ENCODE measurements around the gene ISYNA1. TPM values are rescaled to one million over a fixed set of nuclear protein-coding genes. Genes with fewer than 3 reads are reported as not detected.

Gene ISYNA1
- total RNA-seq, 2 donors from 2014 or later, result 60.9 to 143 TPM

GRCh38 chr19:18449552-18449951 lies 11.6 kb upstream of the ISYNA1 start:
- ATAC-seq (ENCODE audit: insufficient number of reproducible peaks, low FRiP score, low read depth) (no peak), DNase-seq (ENCODE audit: low spot score) (no peak)
- TF ChIP-seq CTCF (IDR thresholded peaks at IDR 0.05), result no peak
- Histone ChIP-seq H3K27me3 (replicated peaks; ENCODE audit: insufficient read depth) (no peaks in the 10 kb centered on the region), H3K9me3 (no peaks in the 10 kb centered on the region), H3K27ac (no peak overlapping the region), H3K4me3 (no peak overlapping the region), H3K36me3 (peaks cover 62% of the 10 kb centered on the region), H3K4me1 (ENCODE audit: control insufficient read depth in 1 of 2, low read depth in 2 of 2) (peaks cover 0 to 8% of the 10 kb centered on the region in 2 donors)

- no peak for ATAC-seq (ENCODE audit: insufficient number of reproducible peaks, low FRiP score, low read depth)
- no peak for TF ChIP-seq CTCF (IDR thresholded peaks at IDR 0.05)
Measured at GRCh38 chr19:18446811-18447359, 9.0 kb upstream of the ISYNA1 start.

GRCh38 chr19:18446145-18446810 lies 8.3 kb upstream of the ISYNA1 start:
- Histone ChIP-seq H3K4me3 (no peak overlapping the region), H3K27me3 (replicated peaks; ENCODE audit: insufficient read depth) (no peaks in the 10 kb centered on the region), H3K4me1 (ENCODE audit: control insufficient read depth in 1 of 2, low read depth in 2 of 2) (peaks cover 0 to 11% of the 10 kb centered on the region in 2 donors), H3K9me3 (no peaks in the 10 kb centered on the region), H3K27ac (no peak overlapping the region), H3K36me3 (peaks cover 65% of the 10 kb centered on the region)
- DNase-seq (ENCODE audit: low spot score) (no peak), ATAC-seq (ENCODE audit: insufficient number of reproducible peaks, low FRiP score, low read depth) (no peak)
- TF ChIP-seq CTCF (IDR thresholded peaks at IDR 0.05), result no peak

More at GRCh38 chr19:18446811-18447359, 9.0 kb upstream of the ISYNA1 start:
- Histone ChIP-seq H3K27me3 (replicated peaks; ENCODE audit: insufficient read depth) (no peaks in the 10 kb centered on the region), H3K27ac (no peak overlapping the region), H3K4me3 (no peak overlapping the region), H3K4me1 (ENCODE audit: control insufficient read depth in 1 of 2, low read depth in 2 of 2) (peaks cover 0 to 8% of the 10 kb centered on the region in 2 donors), H3K36me3 (peaks cover 70% of the 10 kb centered on the region), H3K9me3 (no peaks in the 10 kb centered on the region)
- DNase-seq (ENCODE audit: low spot score), result no peak

- no peaks in the 10 kb centered on the region for H3K9me3 ChIP-seq
- no peaks in the 10 kb centered on the region for H3K27me3 ChIP-seq (replicated peaks; ENCODE audit: insufficient read depth)
- no peak overlapping the region for H3K4me3 ChIP-seq
- peaks cover 57% of the 10 kb centered on the region for H3K36me3 ChIP-seq
- DNase-seq (ENCODE audit: low spot score) (no peak), ATAC-seq (ENCODE audit: insufficient number of reproducible peaks, low FRiP score, low read depth) (no peak)
- peaks cover 0 to 12% of the 10 kb centered on the region in 2 donors for H3K4me1 ChIP-seq (ENCODE audit: control insufficient read depth in 1 of 2, low read depth in 2 of 2)
- no peak for TF ChIP-seq CTCF (IDR thresholded peaks at IDR 0.05)
- H3K27ac ChIP-seq, result no peak overlapping the region
Measured at GRCh38 chr19:18445262-18445948, 7.5 kb upstream of the ISYNA1 start.

- H3K27me3 ChIP-seq (replicated peaks; ENCODE audit: insufficient read depth), result no peaks in the 10 kb centered on the region
- peaks cover 0 to 21% of the 10 kb centered on the region in 2 donors for H3K4me1 ChIP-seq (ENCODE audit: control insufficient read depth in 1 of 2, low read depth in 2 of 2)
- no peak for TF ChIP-seq CTCF (IDR thresholded peaks at IDR 0.05)
- ATAC-seq (ENCODE audit: insufficient number of reproducible peaks, low FRiP score, low read depth), result no peak
- H3K9me3 ChIP-seq, result no peaks in the 10 kb centered on the region
- no peak overlapping the region for H3K27ac ChIP-seq
- no peak overlapping the region for H3K4me3 ChIP-seq
- peaks cover 48% of the 10 kb centered on the region for H3K36me3 ChIP-seq
- no peak for DNase-seq (ENCODE audit: low spot score)
Measured at GRCh38 chr19:18444513-18444912, 6.6 kb upstream of the ISYNA1 start.
